NCI-H524 treated with DMSO at 0.1 percent for 48 hours (cell line): Measurements from ENCODE around the gene PLCXD1.
"Not testable (repeated sequence)": the region's sequence is repeated elsewhere in the genome, so short reads cannot be mapped to it uniquely, and the experiment has no call there.

Source experiments
- DNase-seq: peaks from one replicate; lab custom pipeline; 2025; lab: John Stamatoyannopoulos, UW

PLCXD1 gene

GRCh38 chrX:292900-293897, 12.0 kb downstream of the PLCXD1 start:
- DNase-seq: no peak

- DNase-seq: no peak
Measured at GRCh38 chrX:295136-295535, 14.0 kb downstream of the PLCXD1 start.

- DNase-seq: no peak
Measured at GRCh38 chrX:298993-299392, 17.8 kb downstream of the PLCXD1 start.

GRCh38 chrX:300334-300733, 19.2 kb downstream of the PLCXD1 start:
- DNase-seq: no peak

- no peak for DNase-seq
Measured at GRCh38 chrX:302975-303374, 21.8 kb downstream of the PLCXD1 start.

- DNase-seq: not testable (repeated sequence)
Measured at GRCh38 chrX:305781-306613, 24.8 kb downstream of the PLCXD1 start.

GRCh38 chrX:306614-307251, 25.6 kb downstream of the PLCXD1 start:
- DNase-seq: not testable (repeated sequence)

- DNase-seq: no peak
Measured at GRCh38 chrX:307261-308111, 26.3 kb downstream of the PLCXD1 start.

GRCh38 chrX:308821-309520, 27.8 kb downstream of the PLCXD1 start:
- no peak for DNase-seq

GRCh38 chrX:310621-311155, 29.5 kb downstream of the PLCXD1 start:
- no peak for DNase-seq

- no peak for DNase-seq
Measured at GRCh38 chrX:311156-312129, 30.3 kb downstream of the PLCXD1 start.

GRCh38 chrX:312621-313331, 31.6 kb downstream of the PLCXD1 start:
- DNase-seq: no peak

GRCh38 chrX:313546-313945, 32.4 kb downstream of the PLCXD1 start:
- no peak for DNase-seq

- no peak for DNase-seq
Measured at GRCh38 chrX:314049-314448, 32.9 kb downstream of the PLCXD1 start.

- DNase-seq: no peak
Measured at GRCh38 chrX:314781-315595, 33.8 kb downstream of the PLCXD1 start.

GRCh38 chrX:316351-317325, 35.5 kb downstream of the PLCXD1 start:
- DNase-seq: no peak
